NT2/D1 (cell line): Measurements from ENCODE around the gene KCNH1.

ENCODE experiments used
- YY1 ChIP-seq: IDR thresholded peaks from 2 replicates; pipeline ENCODE4 v1.6.1; 2011; ENCODE audit not compliant: insufficient read length, insufficient read depth
- ZNF274 ChIP-seq: IDR thresholded peaks from 2 replicates; pipeline ENCODE4 v1.6.1; 2011; ENCODE audit warnings: mild to moderate bottlenecking, low read depth, low read length

DNA sequence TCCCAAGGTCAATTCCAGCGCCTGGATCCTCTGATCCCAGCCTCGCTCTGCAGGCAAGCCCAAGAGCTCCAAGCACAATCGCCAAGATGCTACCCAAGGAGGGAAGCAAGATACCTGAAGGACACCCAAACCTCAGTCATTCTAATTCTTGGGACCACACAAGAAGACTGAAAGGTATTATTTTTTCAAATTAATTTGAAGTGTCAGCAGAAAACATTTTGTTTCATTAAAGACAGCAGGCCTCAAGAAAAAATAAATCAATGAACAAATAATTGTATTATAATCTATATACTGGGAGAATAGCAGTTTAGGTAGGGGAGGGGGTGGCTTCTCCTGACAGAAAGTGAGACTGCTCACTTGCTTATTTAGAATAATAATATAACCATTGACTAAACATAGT lies 457.4 kb downstream of the KCNH1 start:
- TF ChIP-seq ZNF274 (no peak), YY1 (no peak)
